ENCODE results near the gene SNUPN. TPM values are rescaled to one million over a fixed set of nuclear protein-coding genes. Genes with fewer than 3 reads are reported as not detected.

Gene SNUPN
- total RNA-seq, 2 experiments from 2014 or later = 44.4 to 71.1 TPM

DNA sequence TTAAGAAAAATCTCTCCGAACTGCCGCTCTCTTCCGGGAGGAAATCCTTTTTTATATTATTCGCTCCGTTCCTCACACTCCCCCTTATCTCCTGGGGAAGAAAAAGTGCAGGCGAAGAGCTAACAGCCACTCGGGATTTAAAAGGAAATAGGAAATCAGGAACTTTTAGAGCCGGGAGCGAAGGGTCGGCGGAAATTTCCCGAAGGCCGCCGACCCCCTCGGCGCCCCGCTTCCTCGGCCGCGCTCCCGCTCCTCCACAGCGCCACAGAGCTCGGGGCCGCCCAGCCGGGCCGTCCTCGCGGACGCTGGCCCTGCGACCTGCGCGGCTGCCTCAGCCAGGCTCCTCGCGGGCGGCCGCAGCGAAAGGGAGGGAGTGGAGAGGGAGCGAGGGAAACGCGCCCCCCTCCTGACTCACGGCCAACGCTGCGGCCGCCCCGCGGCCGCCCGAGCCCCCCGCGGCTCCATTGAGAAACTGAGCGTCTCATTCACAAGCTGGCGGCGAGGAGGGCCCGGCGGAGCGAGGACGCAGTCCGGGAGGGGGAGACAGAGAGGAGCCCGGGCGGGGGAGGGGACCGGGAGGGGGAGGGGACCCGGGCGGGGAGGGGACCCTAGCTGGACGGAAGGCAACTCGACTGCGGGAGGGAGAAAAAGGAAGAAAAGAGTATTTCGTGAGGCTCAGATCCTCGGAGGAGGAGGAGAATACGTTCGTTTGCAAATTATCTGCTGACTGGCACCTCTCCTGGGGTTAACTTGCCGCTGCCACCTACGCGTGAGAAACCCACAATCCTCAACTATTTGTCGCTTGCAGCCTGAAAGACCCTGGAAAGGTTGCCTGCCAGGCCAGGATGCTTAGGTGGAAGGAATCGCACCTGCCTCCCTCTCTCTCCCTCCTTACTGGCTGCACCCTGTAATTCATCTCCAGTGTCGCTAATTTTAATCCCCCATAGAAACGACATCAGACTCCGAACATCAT is 46.3 kb downstream of the SNUPN start, which contains the start of gene PTPN9:
TSS of gene PTPN9 (minus strand) at position 368 of the 973 bp plus-strand sequence. CDS start 539 bp downstream, outside the sequence.
- TF ChIP-seq CTCF (conservative IDR thresholded peaks at IDR 0.05; ENCODE audit: low read length) (peak; percentile 66), EZH2phosphoT487 (IDR thresholded peaks at IDR 0.05; ENCODE audit: borderline replicate concordance, low read depth, low read length) (no peak)
- no peaks in the 10 kb centered on the region for H3K9me2 ChIP-seq (ENCODE audit: insufficient read depth, low read length)
- H3K4me2 ChIP-seq (ENCODE audit: low read length) = peak within 1 kb of the TSS; percentile 86
- POLR2A ChIA-PET = interaction anchor here (0.5 to 1.4 kb wide), 7 partner anchors 40 to 1385 kb away, joined by 3 to 8 read pairs (median 4); partner anchors contain the start of genes SIN3A and SNUPN
- intact Hi-C loops (cut with micrococcal nuclease; ENCODE audit: unreplicated experiment) = loop anchor here (2.0 kb wide), 3 partner anchors 46 to 128 kb away; partner anchors contain the start of genes IMP3, SIN3A and SNUPN
- peak within 1 kb of the TSS; percentile 88 for H3K4me3 ChIP-seq (ENCODE audit: low read depth, low read length, poor library complexity, severe bottlenecking)
- H3K4me1 ChIP-seq (ENCODE audit: insufficient read depth, low read length, poor library complexity, severe bottlenecking) = peaks cover 14% of the 10 kb centered on the region
- peak within 1 kb of the TSS; percentile 71 for H3K27ac ChIP-seq (ENCODE audit: low read depth, low read length, poor library complexity, severe bottlenecking)
- peaks cover 6% of the 10 kb centered on the region; the same call in 1 of the 2 replicates for H3K36me3 ChIP-seq (ENCODE audit: insufficient read depth, low read length)
- H2AFZ ChIP-seq (ENCODE audit: low read length) = peak within 1 kb of the TSS; percentile 93
- H3K9me3 ChIP-seq (ENCODE audit: low read length) = no peaks in the 10 kb centered on the region
- peaks cover 30% of the 10 kb centered on the region for H3K79me2 ChIP-seq (ENCODE audit: insufficient read depth, low read depth, low read length)
- CTCF ChIA-PET (ENCODE audit: unreplicated experiment) = no interaction called here
- peak; percentile 87 for DNase-seq (ENCODE audit: low spot score)
- no peaks in the 10 kb centered on the region for H4K20me1 ChIP-seq (ENCODE audit: insufficient read depth, low read length)
- no TSS peak for BruUV-seq (replicated peaks)

DNA sequence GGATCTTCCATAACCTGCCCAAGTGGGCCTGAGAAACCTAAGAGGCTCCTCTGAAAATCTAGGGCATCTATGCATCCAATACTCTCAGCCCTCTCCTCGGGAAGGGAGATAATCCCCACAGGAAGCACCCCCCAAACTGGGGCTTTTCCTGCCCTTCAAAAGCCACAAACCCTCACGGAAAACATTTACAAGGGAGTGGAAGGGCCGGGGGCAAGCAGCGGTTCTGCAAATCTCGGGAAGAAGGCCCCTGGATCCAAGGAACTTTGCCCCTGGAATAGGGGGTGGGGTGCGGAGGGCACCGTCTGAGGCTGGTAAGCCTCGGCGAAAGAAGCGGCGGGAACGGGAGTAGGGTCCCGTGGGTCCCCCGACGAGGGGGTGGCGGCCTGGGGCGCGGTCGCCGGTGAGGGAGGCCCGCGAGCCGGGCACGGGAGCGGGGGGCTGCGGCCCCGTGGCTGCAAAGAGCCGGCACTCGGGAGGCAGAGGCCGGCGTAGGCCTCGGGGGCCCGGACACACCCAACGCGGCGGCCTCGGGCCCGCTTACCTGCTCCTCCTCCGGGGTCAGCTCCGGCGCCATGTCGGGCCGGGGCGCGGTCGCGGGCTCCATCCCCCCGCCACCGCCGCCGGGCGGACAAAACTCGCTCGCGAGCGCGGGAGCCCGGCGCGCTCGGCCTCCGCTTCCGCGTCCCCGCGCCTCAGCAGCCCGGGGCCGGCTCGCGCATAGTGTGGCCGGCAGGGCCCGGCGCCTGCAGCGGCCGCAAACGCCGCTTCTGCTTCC is 47.2 kb downstream of the SNUPN start:
- peak overlapping the region; percentile 86 for H3K4me2 ChIP-seq (ENCODE audit: low read length)
- intact Hi-C loops (cut with micrococcal nuclease; ENCODE audit: unreplicated experiment) = loop anchor here (2.0 kb wide), 3 partner anchors 46 to 128 kb away; partner anchors contain the start of genes IMP3, SIN3A and SNUPN
- H2AFZ ChIP-seq (ENCODE audit: low read length) = peak overlapping the region; percentile 80; the same call in 1 of the 2 replicates
- peak overlapping the region; percentile 71 for H3K27ac ChIP-seq (ENCODE audit: low read depth, low read length, poor library complexity, severe bottlenecking)
- H3K36me3 ChIP-seq (ENCODE audit: insufficient read depth, low read length) = peaks cover 6% of the 10 kb centered on the region; the same call in 1 of the 2 replicates
- no TSS peak for BruUV-seq (replicated peaks)
- no peaks in the 10 kb centered on the region for H3K9me3 ChIP-seq (ENCODE audit: low read length)
- peaks cover 32% of the 10 kb centered on the region for H3K79me2 ChIP-seq (ENCODE audit: insufficient read depth, low read depth, low read length)
- CTCF ChIA-PET (ENCODE audit: unreplicated experiment) = interaction anchor here (0.9 kb wide), 1 partner anchor 62 kb away, joined by 3 read pairs; the partner anchor contains the start of gene IMP3
- DNase-seq (ENCODE audit: low spot score) = peak; percentile 72
- peaks cover 14% of the 10 kb centered on the region for H3K4me1 ChIP-seq (ENCODE audit: insufficient read depth, low read length, poor library complexity, severe bottlenecking)
- TF ChIP-seq CTCF (conservative IDR thresholded peaks at IDR 0.05; ENCODE audit: low read length) (no peak), EZH2phosphoT487 (IDR thresholded peaks at IDR 0.05; ENCODE audit: borderline replicate concordance, low read depth, low read length) (no peak)
- H3K9me2 ChIP-seq (ENCODE audit: insufficient read depth, low read length) = no peaks in the 10 kb centered on the region
- H4K20me1 ChIP-seq (ENCODE audit: insufficient read depth, low read length) = no peaks in the 10 kb centered on the region
- H3K4me3 ChIP-seq (ENCODE audit: low read depth, low read length, poor library complexity, severe bottlenecking) = peak overlapping the region; percentile 88
- POLR2A ChIA-PET = interaction anchor here (0.6 to 1.4 kb wide), 10 partner anchors 17 to 1385 kb away, joined by 3 to 8 read pairs (median 4); partner anchors contain the start of genes IMP3, SIN3A and SNUPN
